Measurements from ENCODE around the gene ANKRD16. TPM values are rescaled to one million over a fixed set of nuclear protein-coding genes. Genes with fewer than 3 reads are reported as not detected.
A peak's percentile ranks its signal among the peaks of the same experiment; 100 is the strongest.

Gene ANKRD16
- total and polyA plus RNA-seq, 2 of the 13 experiments (the other 11 are each of a cell fraction or from before 2014, with no cell fraction given), result 8.0 to 11.4 TPM

GRCh38 chr10:5855979-5856700 is 33.6 kb downstream of the ANKRD16 start (continued):
- TF ChIP-seq, protein P1, sequence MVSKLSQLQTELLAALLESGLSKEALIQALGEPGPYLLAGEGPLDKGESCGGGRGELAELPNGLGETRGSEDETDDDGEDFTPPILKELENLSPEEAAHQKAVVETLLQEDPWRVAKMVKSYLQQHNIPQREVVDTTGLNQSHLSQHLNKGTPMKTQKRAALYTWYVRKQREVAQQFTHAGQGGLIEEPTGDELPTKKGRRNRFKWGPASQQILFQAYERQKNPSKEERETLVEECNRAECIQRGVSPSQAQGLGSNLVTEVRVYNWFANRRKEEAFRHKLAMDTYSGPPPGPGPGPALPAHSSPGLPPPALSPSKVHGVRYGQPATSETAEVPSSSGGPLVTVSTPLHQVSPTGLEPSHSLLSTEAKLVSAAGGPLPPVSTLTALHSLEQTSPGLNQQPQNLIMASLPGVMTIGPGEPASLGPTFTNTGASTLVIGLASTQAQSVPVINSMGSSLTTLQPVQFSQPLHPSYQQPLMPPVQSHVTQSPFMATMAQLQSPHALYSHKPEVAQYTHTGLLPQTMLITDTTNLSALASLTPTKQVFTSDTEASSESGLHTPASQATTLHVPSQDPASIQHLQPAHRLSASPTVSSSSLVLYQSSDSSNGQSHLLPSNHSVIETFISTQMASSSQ (IDR thresholded peaks at IDR 0.05; ENCODE audit: low read depth), result no peak
- TF ChIP-seq, protein P1 (CRISPR knock-in tag; IDR thresholded peaks at IDR 0.05; ENCODE audit: borderline replicate concordance), result 0 out of 2 replicates have a peak, but pooled peaks have one; percentile 32
- no peak for TF ChIP-seq ZFYVE20 (CRISPR knock-in tag; IDR thresholded peaks at IDR 0.05; ENCODE audit: borderline replicate concordance, low read depth)
- peak; percentile 45; the same call in 1 of the 2 replicates for TF ChIP-seq NR2C2 (CRISPR knock-in tag; IDR thresholded peaks at IDR 0.05; ENCODE audit: borderline replicate concordance)
- TF ChIP-seq SP5 (CRISPR knock-in tag; IDR thresholded peaks at IDR 0.05; ENCODE audit: borderline replicate concordance, low read depth), result no peak
- TF ChIP-seq RXRA (CRISPR knock-in tag; IDR thresholded peaks at IDR 0.05), result peak; percentile 40; the same call in 1 of the 2 replicates
- TF ChIP-seq, protein P2, sequence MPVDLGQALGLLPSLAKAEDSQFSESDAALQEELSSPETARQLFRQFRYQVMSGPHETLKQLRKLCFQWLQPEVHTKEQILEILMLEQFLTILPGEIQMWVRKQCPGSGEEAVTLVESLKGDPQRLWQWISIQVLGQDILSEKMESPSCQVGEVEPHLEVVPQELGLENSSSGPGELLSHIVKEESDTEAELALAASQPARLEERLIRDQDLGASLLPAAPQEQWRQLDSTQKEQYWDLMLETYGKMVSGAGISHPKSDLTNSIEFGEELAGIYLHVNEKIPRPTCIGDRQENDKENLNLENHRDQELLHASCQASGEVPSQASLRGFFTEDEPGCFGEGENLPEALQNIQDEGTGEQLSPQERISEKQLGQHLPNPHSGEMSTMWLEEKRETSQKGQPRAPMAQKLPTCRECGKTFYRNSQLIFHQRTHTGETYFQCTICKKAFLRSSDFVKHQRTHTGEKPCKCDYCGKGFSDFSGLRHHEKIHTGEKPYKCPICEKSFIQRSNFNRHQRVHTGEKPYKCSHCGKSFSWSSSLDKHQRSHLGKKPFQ (CRISPR knock-in tag; IDR thresholded peaks at IDR 0.05; ENCODE audit: insufficient replicate concordance), result peak; percentile 16
- 0 out of 2 replicates have a peak, but pooled peaks have one; percentile 6 for TF ChIP-seq RXRB (CRISPR knock-in tag; IDR thresholded peaks at IDR 0.05; ENCODE audit: borderline replicate concordance)
- peak; percentile 100 for TF ChIP-seq ZSCAN31 (CRISPR knock-in tag; IDR thresholded peaks at IDR 0.05; ENCODE audit: low read depth)
- peak; percentile 37; the same call in 1 of the 2 replicates for TF ChIP-seq ZNF788 (CRISPR knock-in tag; IDR thresholded peaks at IDR 0.05; ENCODE audit: borderline replicate concordance)
- TF ChIP-seq ETV5 (CRISPR knock-in tag; IDR thresholded peaks at IDR 0.05; ENCODE audit: borderline replicate concordance), result no peak
- 0 out of 2 replicates have a peak, but pooled peaks have one; percentile 8 for TF ChIP-seq SALL1 (CRISPR knock-in tag; IDR thresholded peaks at IDR 0.05)
- 0 out of 2 replicates have a peak, but pooled peaks have one; percentile 75 for TF ChIP-seq ZBTB33 (CRISPR knock-in tag; IDR thresholded peaks at IDR 0.05)
- TF ChIP-seq ZNF292 (CRISPR knock-in tag; IDR thresholded peaks at IDR 0.05; ENCODE audit: borderline replicate concordance, low read depth), result peak; percentile 62; the same call in 1 of the 2 replicates
- TF ChIP-seq ZBTB38 (CRISPR knock-in tag; IDR thresholded peaks at IDR 0.05), result peak; percentile 66; the same call in 1 of the 2 replicates
- TF ChIP-seq CC2D1A (CRISPR knock-in tag; IDR thresholded peaks at IDR 0.05), result no peak
- no peak for TF ChIP-seq ZNF124 (CRISPR knock-in tag; IDR thresholded peaks at IDR 0.05)
- TF ChIP-seq ZGPAT (CRISPR knock-in tag; IDR thresholded peaks at IDR 0.05), result peak; percentile 34; the same call in 1 of the 2 replicates
- no peak for TF ChIP-seq NR2F6 (IDR thresholded peaks at IDR 0.05)
- TF ChIP-seq NR2F6 (CRISPR knock-in tag; IDR thresholded peaks at IDR 0.05), result 0 out of 2 replicates have a peak, but pooled peaks have one; percentile 11
